Right lobe of liver (tissue), 6 donors: ENCODE measurements around the gene COL28A1. TPM values are rescaled to one million over a fixed set of nuclear protein-coding genes. Genes with fewer than 3 reads are reported as not detected.
"Not testable (repeated sequence)": the region's sequence is repeated elsewhere in the genome, so short reads cannot be mapped to it uniquely, and the experiment has no call there.

Source experiments
- ATAC-seq, 4 donors: fragments of 200-7000 bp; cut with Tn5 transposase; one replicate each; pipeline ENCODE4 v1.9.1; 2020; ENCODE audit warnings: mild to moderate bottlenecking in 4 of 4, moderate library complexity in 4 of 4
- DNase-seq, 3 donors: peaks; one replicate each; pipeline ENCODE4 v3.0.0-alpha.2; 2020
- H3K27ac ChIP-seq, 3 donors: fragments of 200-600 bp; one replicate each; pipeline ENCODE4 v1.8.0; 2022
- H3K27me3 ChIP-seq, 2 donors: fragments of 200-600 bp; one replicate each; pipeline ENCODE4 v1.8.0; 2022
- H3K36me3 ChIP-seq, 4 donors: fragments of 200-600 bp; sonication (generic) in 1 of 4; one replicate each; pipeline versions ENCODE4 v1.5.1 to v1.8.0; 2017 to 2022; ENCODE audit warnings: control low read depth in 1 of 4
- H3K4me1 ChIP-seq, 4 donors: fragments of 200-600 bp; sonication (generic) in 1 of 4; one replicate each; pipeline versions ENCODE4 v1.5.1 to v1.8.0; 2017 to 2022; ENCODE audit warnings: control low read depth in 1 of 4
- H3K4me3 ChIP-seq, 3 donors: fragments of 200-600 bp; one replicate each; pipeline ENCODE4 v1.8.0; 2022
- H3K9me3 ChIP-seq, 4 donors: fragments of 200-600 bp; sonication (generic) in 1 of 4; one replicate each; pipeline versions ENCODE4 v1.5.1 to v1.8.0; 2017 to 2022; ENCODE audit warnings: control low read depth in 1 of 4
- POLR2A ChIP-seq: fragments of 450-650 bp; IDR thresholded peaks from one replicate; pipeline ENCODE4 v1.6.1; 2017; ENCODE audit warnings: antibody characterized with exemption, mild to moderate bottlenecking
- WGBS: methylation state at CpG from one replicate; pipeline ENCODE4 v1.1.6; 2018; ENCODE audit warnings: low coverage, low lambda C conversion rate; ENCODE audit not compliant: insufficient coverage; ENCODE audit errors: missing lambda C conversion rate; 5-methylcytosine and 5-hydroxymethylcytosine counted together
- intact Hi-C, 2 donors: fragments of 100-400 bp; cut with DNase I; formaldehyde crosslinking; loops; one replicate each; pipeline versions ENCODE4 v1.11.2 to v1.14.1; 2022
- total RNA-seq, 6 experiments: library from RNA; depleted of rRNA in 2 of 6; stranded (reverse); fragments of >200 nt in 2 of 6; fragmentation: NEBNext Ultra II Directional in 3 of 6; extraction: Animal tissue kit (Norgen Biotek cat#: 25700) in 3 of 6; gene quantifications; one replicate each; pipeline versions ENCODE4 v1.1.0 to v1.2.4, GENCODE V29; 2016 to 2023
- TF ChIP-seq, protein P1 (sequence below), 4 donors: fragments of 200-600 bp in 3 of 4; fragments of 450-650 bp in 1 of 4; IDR thresholded peaks; one replicate each; pipeline versions ENCODE4 v1.5.1 to v1.8.0; 2016 to 2022; ENCODE audit warnings: antibody characterized with exemption in 4 of 4, mild to moderate bottlenecking in 2 of 4
- donor health status: DM: no; HTN: yes; CAD: no.
- donor health status: DM: no; HTN: no; CAD: no.
- donor health status: DM: no; HTN: no; CAD: no.
- donor health status: DM: no; HTN: yes; CAD: no.
- donor health status: DM: no; HTN: yes; CAD: no.

Gene COL28A1
- total RNA-seq, 6 experiments from 2014 or later, result 0.07 to 0.51 (median 0.34) TPM; not detected in 2

DNA sequence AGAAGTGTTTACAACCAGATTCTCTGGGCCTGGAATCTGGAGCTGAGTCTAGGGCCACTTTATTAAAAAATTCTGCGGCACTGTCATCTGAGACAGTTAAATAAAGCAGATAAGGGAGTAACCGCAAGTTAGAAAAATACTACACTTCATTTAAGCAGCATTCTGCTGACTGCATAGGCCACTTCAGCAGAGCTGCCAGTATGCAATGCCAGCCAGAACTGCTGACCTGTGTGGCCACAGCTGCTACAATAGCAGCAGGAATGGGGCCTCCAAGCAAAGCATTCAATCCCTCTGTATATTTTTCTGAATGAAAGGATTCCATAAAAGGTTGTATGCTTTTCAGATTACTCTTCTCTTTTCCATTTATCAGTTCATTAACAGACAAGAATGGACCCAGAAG lies 136.0 kb downstream of the COL28A1 start:
- no peak for ATAC-seq

DNA sequence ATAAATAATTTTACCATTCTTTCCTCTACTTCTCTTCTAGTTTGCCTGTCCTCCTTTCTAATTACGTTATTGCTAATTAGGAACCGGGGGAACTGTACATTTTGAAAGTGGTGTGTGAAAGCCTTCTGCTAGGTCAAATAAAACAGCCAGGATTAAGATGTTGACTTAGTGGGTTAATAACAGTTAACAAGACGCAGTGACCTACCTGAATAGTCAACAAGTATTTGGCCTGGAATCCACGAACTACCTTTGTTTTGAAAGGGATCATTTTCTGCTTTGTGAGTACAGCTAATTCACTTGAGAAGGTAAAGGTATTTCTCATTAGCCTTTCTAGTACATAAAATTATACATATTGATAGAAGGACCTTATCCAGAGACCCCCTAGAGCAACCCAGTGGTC lies 139.9 kb downstream of the COL28A1 start:
- H3K27me3 ChIP-seq, result no peaks in the 10 kb centered on the region
- TF ChIP-seq, protein P1, sequence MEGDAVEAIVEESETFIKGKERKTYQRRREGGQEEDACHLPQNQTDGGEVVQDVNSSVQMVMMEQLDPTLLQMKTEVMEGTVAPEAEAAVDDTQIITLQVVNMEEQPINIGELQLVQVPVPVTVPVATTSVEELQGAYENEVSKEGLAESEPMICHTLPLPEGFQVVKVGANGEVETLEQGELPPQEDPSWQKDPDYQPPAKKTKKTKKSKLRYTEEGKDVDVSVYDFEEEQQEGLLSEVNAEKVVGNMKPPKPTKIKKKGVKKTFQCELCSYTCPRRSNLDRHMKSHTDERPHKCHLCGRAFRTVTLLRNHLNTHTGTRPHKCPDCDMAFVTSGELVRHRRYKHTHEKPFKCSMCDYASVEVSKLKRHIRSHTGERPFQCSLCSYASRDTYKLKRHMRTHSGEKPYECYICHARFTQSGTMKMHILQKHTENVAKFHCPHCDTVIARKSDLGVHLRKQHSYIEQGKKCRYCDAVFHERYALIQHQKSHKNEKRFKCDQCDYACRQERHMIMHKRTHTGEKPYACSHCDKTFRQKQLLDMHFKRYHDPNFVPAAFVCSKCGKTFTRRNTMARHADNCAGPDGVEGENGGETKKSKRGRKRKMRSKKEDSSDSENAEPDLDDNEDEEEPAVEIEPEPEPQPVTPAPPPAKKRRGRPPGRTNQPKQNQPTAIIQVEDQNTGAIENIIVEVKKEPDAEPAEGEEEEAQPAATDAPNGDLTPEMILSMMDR (IDR thresholded peaks at IDR 0.05), result no peak
- no peak for TF ChIP-seq POLR2A
- 76% methylated on average over 4 of the region's 4 CpGs for WGBS
- H3K27ac ChIP-seq, result no peak overlapping the region
- no peaks in the 10 kb centered on the region for H3K9me3 ChIP-seq
- DNase-seq, result no peak
- no peak for ATAC-seq
- H3K4me1 ChIP-seq, result no peaks in the 10 kb centered on the region
- H3K4me3 ChIP-seq, result no peak overlapping the region
- intact Hi-C loops, result no loop called here
- H3K36me3 ChIP-seq, result no peaks in the 10 kb centered on the region

More for the DNA sequence above, 136.0 kb downstream of the COL28A1 start:
- TF ChIP-seq POLR2A, result no peak
- TF ChIP-seq, protein P1 (IDR thresholded peaks at IDR 0.05), result no peak
- Histone ChIP-seq H3K9me3 (no peaks in the 10 kb centered on the region), H3K36me3 (no peaks in the 10 kb centered on the region), H3K4me3 (no peak overlapping the region), H3K4me1 (no peaks in the 10 kb centered on the region), H3K27me3 (no peaks in the 10 kb centered on the region), H3K27ac (no peak overlapping the region)
- DNase-seq, result no peak
- intact Hi-C loops, result no loop called here
- 80% methylated on average over 2 of the region's 2 CpGs for WGBS

DNA sequence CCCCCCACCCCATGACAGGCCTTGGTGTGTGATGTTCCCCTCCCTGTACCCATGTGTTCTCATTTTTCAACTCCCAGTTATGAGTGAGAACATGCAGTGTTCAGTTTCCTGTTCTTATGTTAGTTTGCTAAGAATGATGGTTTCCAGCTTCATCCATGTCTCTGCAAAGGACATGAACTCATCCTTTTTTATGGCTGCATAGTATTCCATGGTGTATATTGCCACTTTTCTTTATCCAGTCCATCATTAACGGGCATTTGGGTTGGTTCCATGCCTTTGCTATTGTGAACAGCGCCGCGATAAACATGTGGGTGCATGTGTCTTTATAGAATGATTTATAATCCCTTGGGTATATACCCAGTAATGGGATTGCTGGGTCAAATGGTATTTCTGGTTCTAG lies 147.5 kb downstream of the COL28A1 start:
- H3K4me1 ChIP-seq, ATAC-seq, intact Hi-C loops, H3K27ac ChIP-seq, DNase-seq, H3K36me3 ChIP-seq, H3K27me3 ChIP-seq, H3K9me3 ChIP-seq, H3K4me3 ChIP-seq: not testable (repeated sequence)
- 78% methylated on average over 4 of the region's 4 CpGs for WGBS

DNA sequence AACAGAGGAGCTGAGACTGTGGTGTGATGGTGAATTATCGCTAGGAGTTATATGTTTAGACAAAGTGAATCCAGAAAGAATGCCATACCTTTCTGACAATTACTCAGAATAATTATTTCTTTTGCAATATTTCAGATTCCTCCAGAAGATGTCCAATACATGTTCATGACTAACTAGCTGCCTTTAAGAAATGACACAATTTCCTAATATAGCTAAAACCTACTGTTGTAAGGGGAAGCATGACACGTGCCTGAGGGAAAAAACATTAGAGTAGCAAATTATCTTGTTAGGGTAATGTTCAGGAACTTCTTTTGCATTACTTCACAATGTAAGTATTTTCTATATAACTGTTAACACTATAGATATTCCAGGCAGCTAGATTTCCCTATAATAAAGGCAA lies 150.3 kb downstream of the COL28A1 start:
- TF ChIP-seq, protein P1 (IDR thresholded peaks at IDR 0.05), result no peak
- no peak for TF ChIP-seq POLR2A
- intact Hi-C loops, result no loop called here
- 73% methylated on average over 2 of the region's 2 CpGs for WGBS
- H3K9me3 ChIP-seq, result no peaks in the 10 kb centered on the region
- no peak overlapping the region for H3K27ac ChIP-seq
- DNase-seq (no peak), ATAC-seq (no peak)
- no peak overlapping the region for H3K4me3 ChIP-seq
- H3K27me3 ChIP-seq, result no peaks in the 10 kb centered on the region
- H3K36me3 ChIP-seq, result no peaks in the 10 kb centered on the region
- H3K4me1 ChIP-seq, result no peaks in the 10 kb centered on the region

DNA sequence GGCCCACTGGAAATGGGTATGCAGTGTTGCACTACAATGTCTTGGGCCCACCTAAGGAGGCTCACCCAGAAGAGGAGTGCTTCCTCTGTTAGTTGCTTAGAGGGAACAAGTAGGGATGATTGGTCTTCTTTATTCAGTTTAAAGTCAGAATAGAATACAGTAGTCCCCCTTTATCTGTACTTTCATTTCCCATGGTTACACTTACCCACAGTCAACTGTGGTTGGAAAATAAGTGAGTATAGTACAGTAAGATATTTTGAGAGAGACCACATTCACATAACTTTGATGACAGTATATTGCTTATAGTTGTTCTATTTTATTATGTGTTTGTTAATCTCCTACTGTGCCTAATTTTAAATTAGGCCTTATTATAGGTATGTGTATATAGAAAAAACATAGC lies 151.4 kb downstream of the COL28A1 start:
- H3K9me3 ChIP-seq, result no peaks in the 10 kb centered on the region
- no peak for DNase-seq
- ATAC-seq, result no peak
- no peaks in the 10 kb centered on the region for H3K4me1 ChIP-seq
- no peaks in the 10 kb centered on the region for H3K36me3 ChIP-seq
- no peaks in the 10 kb centered on the region for H3K27me3 ChIP-seq
- no peak overlapping the region for H3K27ac ChIP-seq
- intact Hi-C loops, result no loop called here
- no peak for TF ChIP-seq POLR2A
- TF ChIP-seq, protein P1 (IDR thresholded peaks at IDR 0.05), result no peak
- H3K4me3 ChIP-seq, result no peak overlapping the region
